Peyer's patch (tissue), 4 donors: Measurements from ENCODE around the gene FGGY.

Experiments used
- POLR2A ChIP-seq, 2 donors: fragments of 450-650 bp; IDR thresholded peaks; one replicate each; pipeline ENCODE4 v1.5.1; 2017; ENCODE audit warnings: antibody characterized with exemption in 2 of 2, mild to moderate bottlenecking in 2 of 2, moderate library complexity in 2 of 2
- TF ChIP-seq, protein P1 (sequence below), 6 experiments: fragments of 450-650 bp in 4 of 6; fragments of 200-600 bp in 2 of 6; sonication (generic) in 1 of 6; IDR thresholded peaks; one replicate each; pipeline ENCODE4 v1.5.1; 2017 to 2019; ENCODE audit warnings: antibody characterized with exemption in 6 of 6, mild to moderate bottlenecking in 3 of 6, moderate library complexity in 1 of 6

GRCh38 chr1:59429656-59430055 is 132.8 kb downstream of the FGGY start:
- TF ChIP-seq POLR2A (IDR thresholded peaks at IDR 0.05), result no peak
- TF ChIP-seq, protein P1, sequence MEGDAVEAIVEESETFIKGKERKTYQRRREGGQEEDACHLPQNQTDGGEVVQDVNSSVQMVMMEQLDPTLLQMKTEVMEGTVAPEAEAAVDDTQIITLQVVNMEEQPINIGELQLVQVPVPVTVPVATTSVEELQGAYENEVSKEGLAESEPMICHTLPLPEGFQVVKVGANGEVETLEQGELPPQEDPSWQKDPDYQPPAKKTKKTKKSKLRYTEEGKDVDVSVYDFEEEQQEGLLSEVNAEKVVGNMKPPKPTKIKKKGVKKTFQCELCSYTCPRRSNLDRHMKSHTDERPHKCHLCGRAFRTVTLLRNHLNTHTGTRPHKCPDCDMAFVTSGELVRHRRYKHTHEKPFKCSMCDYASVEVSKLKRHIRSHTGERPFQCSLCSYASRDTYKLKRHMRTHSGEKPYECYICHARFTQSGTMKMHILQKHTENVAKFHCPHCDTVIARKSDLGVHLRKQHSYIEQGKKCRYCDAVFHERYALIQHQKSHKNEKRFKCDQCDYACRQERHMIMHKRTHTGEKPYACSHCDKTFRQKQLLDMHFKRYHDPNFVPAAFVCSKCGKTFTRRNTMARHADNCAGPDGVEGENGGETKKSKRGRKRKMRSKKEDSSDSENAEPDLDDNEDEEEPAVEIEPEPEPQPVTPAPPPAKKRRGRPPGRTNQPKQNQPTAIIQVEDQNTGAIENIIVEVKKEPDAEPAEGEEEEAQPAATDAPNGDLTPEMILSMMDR (IDR thresholded peaks at IDR 0.05), result no peak
